Activated CD4-positive, CD25-positive, alpha-beta regulatory T cell (primary cell): Measurements from ENCODE around the gene N4BP2L1.
"Not testable (repeated sequence)": the region's sequence is repeated elsewhere in the genome, so short reads cannot be mapped to it uniquely, and the experiment has no call there.

ENCODE experiments used
- DNase-seq, 4 experiments: peaks; one replicate each; lab custom pipeline; 2025; lab: John Stamatoyannopoulos, UW

Gene N4BP2L1

GRCh38 chr13:32390048-32390447 is 37.9 kb downstream of the N4BP2L1 start:
- no peak for DNase-seq

DNA sequence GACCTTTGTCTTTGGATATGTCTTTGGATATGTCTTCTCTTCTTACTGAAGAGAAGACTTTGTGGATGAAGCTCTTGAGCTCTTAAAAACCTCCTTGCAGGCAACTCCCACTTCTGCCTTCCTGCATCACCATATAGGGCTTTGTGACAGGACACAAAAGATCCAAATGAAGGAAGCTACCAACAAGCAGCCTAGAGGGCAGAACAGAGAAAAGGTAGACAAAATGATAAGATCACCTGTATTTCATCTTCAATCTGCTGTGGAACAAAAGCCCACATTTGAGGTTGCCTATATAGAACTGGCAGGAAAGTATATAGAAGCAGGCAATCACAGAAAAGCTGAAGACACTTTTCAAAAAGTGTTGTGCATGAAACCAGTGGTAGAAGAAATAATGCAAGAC is 42.5 kb downstream of the N4BP2L1 start:
- DNase-seq = no peak

DNA sequence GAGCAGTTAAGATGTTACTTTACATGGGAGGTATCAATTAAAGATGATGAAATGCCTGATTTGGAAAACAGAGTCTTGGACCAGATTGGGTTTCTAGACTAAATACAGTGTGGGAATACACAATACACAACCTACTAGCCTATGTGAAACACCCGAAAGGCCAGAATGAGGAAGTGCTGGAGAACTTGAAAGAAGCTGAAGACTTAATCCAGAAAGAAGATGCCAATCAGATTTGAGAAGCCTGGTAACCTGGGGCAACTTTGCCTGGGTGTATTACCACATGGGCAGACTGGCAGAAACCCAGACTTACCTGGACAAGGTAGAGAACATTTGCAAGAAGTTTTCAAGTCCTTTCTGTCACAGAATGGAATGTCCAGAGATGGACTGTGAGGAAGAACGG is 43.2 kb downstream of the N4BP2L1 start:
- DNase-seq = no peak

DNA sequence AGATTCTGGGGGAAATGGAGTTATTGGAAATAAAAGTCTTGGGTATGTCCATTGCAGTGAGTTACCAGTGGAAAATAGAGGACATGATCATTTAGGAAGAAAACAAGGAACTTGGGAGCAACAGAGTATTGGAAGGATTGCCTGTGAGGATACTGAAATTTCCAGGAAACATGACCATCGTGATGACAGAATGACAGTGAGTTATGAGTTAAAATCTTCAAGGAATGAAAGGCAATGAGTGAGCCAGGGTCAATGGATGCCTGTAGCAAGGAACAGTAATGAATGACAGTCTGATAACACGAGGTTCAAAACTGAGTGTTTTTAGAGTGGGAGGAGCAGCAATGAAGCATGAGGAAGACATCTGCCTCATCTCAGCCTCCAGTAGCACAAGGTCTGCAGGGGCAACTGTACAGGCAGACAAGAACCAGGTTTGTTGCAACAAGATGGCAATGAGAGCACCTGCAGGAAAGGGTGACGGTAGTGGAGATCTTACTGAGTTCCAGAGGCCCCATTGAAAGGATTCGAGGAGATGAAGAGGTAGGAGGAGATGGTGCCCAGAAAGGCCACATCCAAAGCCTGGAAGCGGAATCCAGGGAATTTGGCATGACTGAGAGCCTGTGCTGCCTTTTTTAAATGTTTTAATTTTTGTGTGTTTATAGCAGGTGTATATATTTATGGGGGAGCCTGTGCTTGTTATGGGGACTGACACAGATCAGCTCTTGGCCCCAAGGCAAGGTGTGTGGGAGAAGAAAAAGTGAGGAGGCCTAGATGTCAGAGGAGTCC is 43.9 kb downstream of the N4BP2L1 start:
- DNase-seq = no peak

- no peak for DNase-seq
These were observed 46.4 kb downstream of the N4BP2L1 start for GRCh38 chr13:32381539-32381938.

DNA sequence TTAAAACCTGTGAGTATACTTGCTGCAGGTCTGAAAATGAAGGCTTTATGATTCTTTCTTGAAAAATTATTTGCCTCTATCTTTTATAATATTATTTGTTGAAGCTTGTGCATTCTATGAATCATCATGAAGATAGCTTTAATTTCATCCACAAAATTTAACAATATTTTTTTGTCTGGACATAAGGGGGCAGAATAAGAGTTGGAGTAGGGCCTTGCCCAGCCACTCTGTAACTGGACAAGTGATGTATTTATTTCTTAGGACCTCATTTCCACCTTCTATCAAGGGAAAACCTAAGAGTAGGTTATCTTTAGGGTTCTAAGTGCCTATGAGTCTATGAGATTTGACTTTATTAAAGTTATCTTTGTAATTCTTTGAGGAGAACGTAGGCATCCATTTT is 49.9 kb downstream of the N4BP2L1 start:
- DNase-seq = no peak

GRCh38 chr13:32376642-32377415 is 51.1 kb downstream of the N4BP2L1 start:
- no peak for DNase-seq

DNA sequence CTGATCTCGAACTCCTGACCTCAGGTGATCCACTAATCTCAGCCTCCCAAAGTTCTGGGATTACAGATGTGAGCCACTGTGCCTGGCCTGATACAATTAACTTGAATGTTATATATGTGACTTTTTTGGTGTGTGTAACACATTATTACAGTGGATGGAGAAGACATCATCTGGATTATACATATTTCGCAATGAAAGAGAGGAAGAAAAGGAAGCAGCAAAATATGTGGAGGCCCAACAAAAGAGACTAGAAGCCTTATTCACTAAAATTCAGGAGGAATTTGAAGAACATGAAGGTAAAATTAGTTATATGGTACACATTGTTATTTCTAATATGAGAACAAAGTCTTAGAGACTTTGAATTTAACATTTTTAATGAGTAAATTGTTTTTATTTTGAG is 57.1 kb downstream of the N4BP2L1 start:
- DNase-seq = no peak

DNA sequence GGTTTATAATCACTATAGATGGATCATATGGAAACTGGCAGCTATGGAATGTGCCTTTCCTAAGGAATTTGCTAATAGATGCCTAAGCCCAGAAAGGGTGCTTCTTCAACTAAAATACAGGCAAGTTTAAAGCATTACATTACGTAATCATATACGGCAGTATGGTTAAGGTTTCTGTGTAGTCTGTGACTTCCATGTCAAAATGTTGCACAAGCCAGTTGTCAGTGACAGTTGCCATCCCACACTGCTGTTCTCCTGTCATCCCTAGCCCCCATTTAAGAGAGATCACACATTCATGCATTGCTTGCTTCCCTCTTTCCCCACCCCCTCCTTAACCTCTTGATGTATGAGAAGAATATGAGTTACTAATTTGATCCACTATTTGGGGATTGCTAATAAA is 65.4 kb downstream of the N4BP2L1 start:
- no peak for DNase-seq

DNA sequence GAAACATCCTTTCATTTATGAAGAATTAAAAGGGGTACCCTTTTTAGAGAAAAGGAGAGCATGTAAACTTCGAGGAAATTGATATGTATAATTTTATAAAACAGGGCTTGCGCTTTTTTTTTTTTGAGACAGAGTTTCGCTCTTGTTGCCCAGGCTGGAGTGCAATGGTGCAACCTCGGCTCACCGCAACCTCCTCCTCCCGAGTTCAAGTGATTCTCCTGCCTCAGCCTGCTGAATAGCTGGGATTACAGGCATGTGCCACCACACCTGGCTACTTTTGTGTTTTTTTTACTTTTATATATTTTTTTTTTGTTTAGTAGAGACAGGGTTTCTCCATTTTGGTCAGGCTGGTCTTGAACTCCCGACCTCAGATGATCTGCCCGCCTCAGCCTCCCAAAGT is 72.0 kb downstream of the N4BP2L1 start:
- not testable (repeated sequence) for DNase-seq

DNA sequence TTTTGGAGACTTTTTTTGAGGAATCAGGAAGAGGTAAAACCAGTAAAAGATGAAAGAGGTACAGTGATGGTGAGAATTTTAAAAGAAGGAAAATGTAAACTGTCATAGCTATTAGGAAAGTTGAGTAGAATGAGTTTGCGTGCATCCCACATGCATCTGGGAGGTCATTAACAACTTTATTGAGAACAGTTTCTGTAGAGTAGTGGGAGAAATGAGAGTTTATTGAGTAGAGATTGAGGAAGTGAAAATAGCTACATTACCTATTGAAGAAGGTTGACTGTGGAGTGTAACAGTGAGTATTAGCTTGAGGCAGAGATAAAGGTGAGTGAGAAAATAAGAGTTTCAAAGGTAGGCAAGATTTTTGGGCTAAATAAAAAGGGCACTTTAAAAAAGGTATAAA is 73.9 kb downstream of the N4BP2L1 start:
- DNase-seq = no peak

- DNase-seq = not testable (repeated sequence)
These were observed 77.0 kb downstream of the N4BP2L1 start for GRCh38 chr13:32350839-32351441.
